ENCODE data around the gene MMP23B. TPM values are rescaled to one million over a fixed set of nuclear protein-coding genes. Genes with fewer than 3 reads are reported as not detected.

The MMP23B gene
- total RNA-seq, 4 donors from 2014 or later = 2.1 to 3.9 (median 3.2) TPM

DNA sequence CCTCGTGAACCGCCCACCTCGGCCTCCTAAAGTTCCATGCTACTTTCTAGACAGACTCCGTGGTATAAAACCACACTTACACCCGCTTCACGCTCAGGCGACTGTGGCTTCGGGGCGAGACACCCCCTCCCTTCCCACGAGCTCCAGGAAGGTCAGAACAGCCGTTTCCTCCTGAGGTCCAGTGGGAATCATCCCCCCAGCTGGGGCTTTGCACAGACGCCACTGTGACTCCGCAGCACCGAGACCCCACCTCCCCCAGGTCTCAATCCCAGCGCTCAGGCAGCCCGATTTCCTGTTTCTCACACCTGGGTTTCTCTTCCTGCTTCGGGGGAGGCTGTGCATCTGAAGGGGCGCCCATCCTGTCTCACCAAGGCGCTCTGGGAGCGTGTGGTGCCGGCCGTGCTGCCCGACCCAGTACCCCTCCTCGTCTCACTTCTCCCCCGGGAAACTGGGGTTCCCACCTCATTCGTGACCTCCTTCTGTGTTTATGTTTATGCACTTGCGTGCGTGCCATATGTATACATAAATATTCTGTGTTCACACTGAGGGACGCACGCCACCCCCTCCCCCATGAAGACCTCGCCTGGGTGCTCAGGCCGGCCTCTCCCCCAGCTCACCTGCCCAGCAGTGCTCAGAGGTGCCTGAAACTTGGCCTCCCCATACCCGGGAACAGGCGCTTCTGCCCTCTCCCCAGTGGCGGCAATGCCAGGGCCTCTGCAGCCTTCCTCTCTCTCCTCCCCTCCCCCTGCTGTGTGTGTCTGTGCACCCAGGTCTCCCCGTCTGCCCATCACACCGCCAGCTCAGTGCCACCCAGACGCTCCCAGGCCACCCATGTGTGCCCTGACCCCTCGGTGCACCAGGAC is 46.0 kb downstream of the MMP23B start:
- TF ChIP-seq POLR2A (IDR thresholded peaks at IDR 0.05) = no peak
- TF ChIP-seq, protein P1, sequence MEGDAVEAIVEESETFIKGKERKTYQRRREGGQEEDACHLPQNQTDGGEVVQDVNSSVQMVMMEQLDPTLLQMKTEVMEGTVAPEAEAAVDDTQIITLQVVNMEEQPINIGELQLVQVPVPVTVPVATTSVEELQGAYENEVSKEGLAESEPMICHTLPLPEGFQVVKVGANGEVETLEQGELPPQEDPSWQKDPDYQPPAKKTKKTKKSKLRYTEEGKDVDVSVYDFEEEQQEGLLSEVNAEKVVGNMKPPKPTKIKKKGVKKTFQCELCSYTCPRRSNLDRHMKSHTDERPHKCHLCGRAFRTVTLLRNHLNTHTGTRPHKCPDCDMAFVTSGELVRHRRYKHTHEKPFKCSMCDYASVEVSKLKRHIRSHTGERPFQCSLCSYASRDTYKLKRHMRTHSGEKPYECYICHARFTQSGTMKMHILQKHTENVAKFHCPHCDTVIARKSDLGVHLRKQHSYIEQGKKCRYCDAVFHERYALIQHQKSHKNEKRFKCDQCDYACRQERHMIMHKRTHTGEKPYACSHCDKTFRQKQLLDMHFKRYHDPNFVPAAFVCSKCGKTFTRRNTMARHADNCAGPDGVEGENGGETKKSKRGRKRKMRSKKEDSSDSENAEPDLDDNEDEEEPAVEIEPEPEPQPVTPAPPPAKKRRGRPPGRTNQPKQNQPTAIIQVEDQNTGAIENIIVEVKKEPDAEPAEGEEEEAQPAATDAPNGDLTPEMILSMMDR (IDR thresholded peaks at IDR 0.05) = no peak
- H3K4me3 ChIP-seq (ENCODE audit: low read depth, poor library complexity, severe bottlenecking) = no peak overlapping the region
- WGBS, 2 donors = 80 to 81% methylated on average over 39 of the region's 39 CpGs
- intact Hi-C loops (cut with DNase I; ENCODE audit: low total_unique reads) = no loop called here
- DNase-seq (ENCODE audit: low spot score in 2 of 2) = no peak

DNA sequence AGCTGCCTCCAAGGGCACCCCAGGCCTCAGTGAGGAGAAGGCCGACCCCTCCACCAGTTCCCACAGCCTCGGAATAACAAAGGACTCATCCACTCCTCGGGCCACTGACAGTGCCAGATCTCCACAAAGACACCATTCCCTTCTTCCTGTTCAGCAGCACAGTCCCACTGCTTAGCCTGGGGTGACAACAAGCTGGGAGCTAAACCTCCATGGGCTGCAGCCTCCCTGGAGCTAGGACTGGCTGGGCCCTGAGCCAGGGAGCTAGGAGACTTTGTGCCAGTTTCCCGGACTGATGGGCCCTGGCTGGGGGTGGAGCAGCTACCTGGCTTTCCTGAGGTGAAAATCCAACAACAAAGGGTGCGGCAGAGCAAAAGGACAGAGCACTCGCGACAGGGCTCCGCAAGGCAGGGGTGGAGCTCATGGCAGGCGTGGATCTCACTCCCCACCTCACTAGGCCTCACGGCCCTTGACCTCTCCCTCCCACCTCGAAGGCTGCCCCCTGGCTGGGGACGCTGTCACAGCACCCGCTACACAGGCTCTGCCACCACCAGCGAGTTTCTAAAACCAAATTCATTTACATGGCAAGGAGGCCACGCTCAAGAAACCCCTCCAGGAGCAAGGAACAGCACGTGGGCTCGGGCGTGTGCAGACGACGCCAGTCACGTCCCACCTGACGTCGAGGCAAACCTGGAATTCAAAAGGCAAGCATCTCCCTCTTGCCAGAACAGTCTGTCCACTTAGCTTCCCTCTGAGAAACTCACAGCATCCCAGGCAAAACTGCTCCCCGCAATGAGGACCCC is 46.8 kb downstream of the MMP23B start:
- no peak overlapping the region for H3K4me3 ChIP-seq (ENCODE audit: low read depth, poor library complexity, severe bottlenecking)
- WGBS, 2 donors = 58 to 62% methylated on average over 21 to 24 of the region's 24 CpGs
- intact Hi-C loops (cut with DNase I; ENCODE audit: low total_unique reads) = no loop called here
- no peak for DNase-seq (ENCODE audit: low spot score in 2 of 2)
- no peak for TF ChIP-seq POLR2A (IDR thresholded peaks at IDR 0.05)
- TF ChIP-seq, protein P1 (IDR thresholded peaks at IDR 0.05) = no peak

DNA sequence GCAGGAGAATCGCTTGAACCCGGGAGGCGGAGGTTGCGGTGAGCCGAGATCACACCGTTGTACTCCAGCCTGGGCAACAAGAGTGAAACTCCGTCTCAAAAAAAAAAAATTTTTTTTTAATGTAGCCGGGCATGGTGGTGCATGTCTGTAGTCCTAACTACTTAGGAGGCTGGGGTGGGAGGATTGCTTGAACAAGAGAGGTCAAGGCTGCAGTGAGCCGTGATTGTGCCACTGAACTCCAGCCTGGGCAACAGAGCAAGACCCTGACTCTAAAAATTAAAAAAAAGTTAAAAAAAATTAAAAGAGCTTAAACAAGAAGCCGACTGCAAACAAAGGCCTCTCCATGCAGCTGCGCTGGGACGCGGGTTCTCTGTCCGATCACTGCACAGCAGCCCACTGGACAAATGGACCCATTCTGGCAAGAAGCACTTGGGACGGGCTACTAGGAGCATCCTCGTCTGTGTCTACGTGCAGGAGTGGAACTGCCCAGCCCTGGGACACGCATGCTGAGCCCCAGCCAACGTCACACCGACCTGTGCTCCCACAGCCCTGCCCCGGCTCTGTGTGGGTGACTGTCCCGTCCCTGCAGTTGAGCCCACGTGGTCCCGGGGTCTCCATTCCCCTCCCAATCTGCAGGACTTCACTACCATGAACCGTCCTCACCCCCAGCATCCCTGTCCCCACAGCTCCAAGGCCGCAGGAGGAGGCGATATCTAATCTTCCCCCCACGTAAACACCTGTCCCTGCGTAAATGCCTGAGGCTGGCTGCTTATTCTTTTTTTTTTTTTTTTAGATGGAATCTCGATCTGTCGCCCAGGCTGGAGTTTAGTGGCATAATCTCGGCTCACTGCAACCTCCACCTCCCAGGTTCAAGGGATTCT is 48.3 kb downstream of the MMP23B start:
- TF ChIP-seq, protein P1 (IDR thresholded peaks at IDR 0.05) = no peak
- TF ChIP-seq POLR2A (IDR thresholded peaks at IDR 0.05) = no peak
- DNase-seq (ENCODE audit: low spot score in 2 of 2) = no peak
- no peak overlapping the region for H3K4me3 ChIP-seq (ENCODE audit: low read depth, poor library complexity, severe bottlenecking)
- 91% methylated on average over 32 of the region's 32 CpGs for WGBS, 2 donors
- intact Hi-C loops (cut with DNase I; ENCODE audit: low total_unique reads) = no loop called here

DNA sequence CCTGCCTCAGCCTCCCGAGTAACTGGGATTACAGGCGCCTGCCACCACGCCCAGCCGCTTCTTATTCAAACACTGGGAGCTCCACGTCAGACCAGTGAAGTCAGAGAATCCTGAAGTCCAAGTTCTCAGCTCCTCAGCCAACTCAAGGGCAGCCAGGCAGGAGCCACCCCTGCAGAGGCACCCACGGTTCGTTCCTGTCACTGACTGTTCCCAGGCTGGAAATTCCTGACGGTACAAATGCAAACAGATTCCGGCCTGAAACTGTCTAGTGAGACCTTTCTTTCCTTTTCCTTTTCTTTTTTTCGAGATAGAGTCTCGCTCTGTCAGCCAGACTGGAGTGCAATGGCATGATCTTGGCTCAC is 48.9 kb downstream of the MMP23B start:
- H3K4me3 ChIP-seq (ENCODE audit: low read depth, poor library complexity, severe bottlenecking) = no peak overlapping the region
- DNase-seq (ENCODE audit: low spot score in 2 of 2) = no peak
- TF ChIP-seq, protein P1 (IDR thresholded peaks at IDR 0.05) = no peak
- TF ChIP-seq POLR2A (IDR thresholded peaks at IDR 0.05) = no peak
- intact Hi-C loops (cut with DNase I; ENCODE audit: low total_unique reads) = no loop called here
- 73 to 75% methylated on average over 11 of the region's 11 CpGs for WGBS, 2 donors

DNA sequence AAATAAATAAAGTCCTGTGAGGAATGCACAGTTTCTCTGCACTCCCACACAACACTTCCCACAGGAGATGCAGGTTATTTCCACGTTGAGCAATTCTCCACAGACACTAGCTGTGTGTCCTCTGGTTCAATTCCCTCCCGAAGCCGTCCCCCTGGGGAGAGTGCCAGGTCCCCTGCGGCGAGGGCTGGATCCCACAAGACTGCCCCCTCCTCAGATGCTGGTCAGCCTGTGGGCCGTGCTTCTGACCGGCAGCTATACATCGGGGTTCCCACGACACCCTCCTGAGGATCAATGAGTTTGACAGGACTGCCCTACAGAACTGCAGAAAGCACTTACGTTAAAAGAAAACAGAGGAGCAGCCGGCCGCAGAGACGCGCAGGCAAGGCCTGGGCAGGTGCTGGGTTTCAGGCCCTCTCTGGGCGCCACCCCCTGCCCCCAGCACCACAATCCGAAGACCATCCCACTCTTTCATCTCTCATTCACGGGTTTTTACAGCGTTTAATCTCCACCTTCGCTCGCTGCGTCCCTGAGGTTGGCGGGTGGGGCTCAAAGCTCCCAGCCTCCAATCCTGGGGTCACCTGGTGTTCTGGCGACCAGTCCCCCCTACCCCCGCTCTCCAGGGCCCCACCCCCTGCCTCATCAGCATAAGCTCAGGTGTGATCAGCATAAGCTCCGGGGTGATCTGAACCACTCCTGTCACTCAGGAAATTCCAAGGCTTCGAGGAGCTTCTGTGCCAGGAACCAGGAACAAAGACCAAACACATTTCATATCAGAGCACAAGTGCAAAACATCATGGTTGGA is 51.3 kb downstream of the MMP23B start:
- DNase-seq (ENCODE audit: low spot score in 2 of 2) = no peak
- intact Hi-C loops (cut with DNase I; ENCODE audit: low total_unique reads) = no loop called here
- TF ChIP-seq, protein P1 (IDR thresholded peaks at IDR 0.05) = no peak
- no peak for TF ChIP-seq POLR2A (IDR thresholded peaks at IDR 0.05)
- no peak overlapping the region for H3K4me3 ChIP-seq (ENCODE audit: low read depth, poor library complexity, severe bottlenecking)
- 62 to 64% methylated on average over 26 of the region's 26 CpGs for WGBS, 2 donors

Data from lower leg skin (tissue), 4 donors.